Globus pallidus (tissue), 1 donor: ENCODE data around the gene NCKAP5L.
"Not testable (repeated sequence)": the region's sequence is repeated elsewhere in the genome, so short reads cannot be mapped to it uniquely, and the experiment has no call there.

Experiments
- DNase-seq: peaks from one replicate; pipeline ENCODE4 v3.0.0-alpha.2; 2015; ENCODE audit warnings: low spot score

Gene NCKAP5L

DNA sequence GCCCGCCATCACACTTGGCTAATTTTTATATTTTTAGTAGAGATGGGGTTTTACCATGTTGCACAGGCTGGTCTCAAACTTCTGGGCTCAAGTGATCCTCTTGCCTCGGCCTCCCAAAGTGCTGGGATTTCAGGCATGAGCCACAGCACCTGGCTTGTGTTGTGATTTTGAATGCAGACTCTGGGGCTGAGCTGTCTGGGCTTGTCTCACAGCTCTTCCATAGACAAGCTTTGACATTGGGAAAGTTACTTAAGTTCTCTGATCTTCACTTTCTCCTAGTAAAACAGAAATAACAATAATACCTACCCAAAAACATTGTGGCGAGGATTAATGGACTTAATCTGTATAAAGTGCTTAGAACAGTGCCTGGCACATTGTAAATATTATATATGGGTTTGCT is 50.9 kb downstream of the NCKAP5L start:
- no peak for DNase-seq

- DNase-seq, result no peak
Measured at GRCh38 chr12:49776858-49777257, 51.4 kb downstream of the NCKAP5L start.

- peak; percentile 67 for DNase-seq
Measured at GRCh38 chr12:49776413-49776812, 51.8 kb downstream of the NCKAP5L start.

DNA sequence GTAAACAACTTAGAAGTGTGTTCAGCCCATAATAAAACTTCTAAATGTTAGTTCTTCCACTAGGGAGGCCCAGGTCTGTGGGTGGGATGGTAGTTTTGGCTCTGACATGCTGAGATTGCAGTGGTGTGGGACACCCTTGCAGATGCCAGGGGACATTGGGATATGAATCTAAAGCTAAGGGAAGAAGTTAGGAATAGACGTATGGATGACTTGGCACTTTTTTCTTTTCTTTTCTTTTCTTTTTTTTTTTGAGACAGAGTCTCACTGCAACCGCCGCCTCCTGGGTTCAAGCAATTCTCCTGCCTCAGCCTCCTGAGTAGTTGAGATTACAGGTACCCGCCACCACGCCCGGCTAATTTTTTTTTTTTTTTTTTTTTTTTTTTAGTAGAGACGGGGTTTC is 55.1 kb downstream of the NCKAP5L start:
- not testable (repeated sequence) for DNase-seq

DNA sequence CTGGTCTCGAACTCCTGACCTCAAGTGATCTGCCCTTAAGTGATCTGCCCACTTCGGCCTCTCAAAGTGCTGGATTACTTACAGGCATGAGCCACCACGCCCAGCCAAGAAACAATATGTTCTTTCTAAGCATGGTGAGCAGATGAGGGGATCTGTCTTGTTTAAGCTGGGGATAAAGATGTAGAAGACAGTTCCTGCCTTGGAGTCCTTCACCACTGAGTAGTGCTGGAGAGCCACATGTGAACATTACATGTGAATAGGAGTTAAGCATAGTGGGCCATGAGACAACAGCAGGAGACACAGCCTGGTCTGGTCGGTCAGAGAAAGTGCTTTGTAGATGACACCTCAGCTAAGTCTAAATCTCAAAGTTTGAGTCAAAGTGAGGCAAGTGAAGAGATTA is 60.9 kb downstream of the NCKAP5L start:
- DNase-seq, result no peak

DNA sequence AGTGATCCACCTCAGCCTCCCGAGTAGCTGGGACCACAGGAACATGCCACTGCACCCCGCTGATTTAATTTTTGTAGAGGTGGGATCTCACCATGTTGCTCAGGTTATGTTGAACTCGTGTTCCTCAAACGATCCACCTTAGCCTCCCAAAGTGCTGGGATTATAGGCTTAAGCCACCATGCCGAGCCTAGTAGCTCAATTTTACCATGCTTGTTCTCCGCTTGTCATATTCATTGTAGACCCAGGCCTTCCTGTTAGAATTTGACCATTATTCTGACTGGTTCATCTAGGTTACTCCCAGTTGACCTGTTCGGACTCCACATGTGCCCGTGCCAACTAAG is 62.1 kb downstream of the NCKAP5L start:
- DNase-seq, result no peak

GRCh38 chr12:49764126-49764525 is 64.1 kb downstream of the NCKAP5L start:
- no peak for DNase-seq

DNA sequence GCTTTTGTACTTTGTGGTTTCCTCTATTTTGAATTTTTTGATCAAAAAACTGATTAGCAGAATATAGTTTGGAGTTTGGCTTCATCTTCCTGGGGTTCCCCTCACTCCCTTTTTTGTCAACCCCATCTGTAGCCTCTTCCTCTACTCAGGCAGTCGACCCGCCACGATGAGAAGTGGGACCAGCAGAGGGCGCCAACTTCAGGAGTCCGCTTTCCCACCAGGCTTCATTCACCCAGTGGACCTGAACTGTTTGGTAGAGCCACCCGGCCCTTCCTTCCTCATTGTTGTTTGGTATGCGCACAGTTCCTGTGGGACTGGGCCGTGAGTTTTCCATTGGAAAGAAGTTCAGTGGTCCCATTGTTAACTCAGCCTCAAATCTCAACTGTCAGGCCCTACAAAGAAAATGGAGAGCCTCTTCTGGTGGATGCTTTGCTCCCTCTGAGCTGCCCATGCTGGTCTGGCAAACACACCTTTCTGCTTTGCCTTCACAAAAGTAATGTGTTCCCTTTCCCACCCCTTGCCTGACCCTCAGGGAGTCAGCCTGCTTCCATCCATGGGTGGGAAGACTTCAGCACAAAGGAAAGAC is 65.1 kb downstream of the NCKAP5L start:
- DNase-seq, result peak; percentile 37

DNA sequence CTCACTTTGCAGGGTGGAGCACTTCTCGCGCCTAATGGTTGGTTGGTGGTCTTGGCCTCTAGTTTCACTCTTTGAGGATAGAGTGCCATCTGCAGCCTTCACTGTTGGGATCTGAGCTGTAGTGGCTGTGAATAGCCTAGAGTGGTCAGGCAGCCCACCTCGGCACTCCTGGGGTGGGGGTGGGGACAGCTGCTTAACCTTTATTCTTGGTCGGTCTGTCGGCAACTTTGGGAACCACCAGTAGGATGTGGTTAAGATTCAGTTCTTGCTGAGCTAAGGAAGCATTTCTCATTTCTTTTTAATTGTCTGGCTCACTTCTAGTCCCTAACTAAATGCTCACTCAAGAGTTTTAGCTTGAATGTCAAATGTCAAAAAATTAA is 65.8 kb downstream of the NCKAP5L start:
- no peak for DNase-seq

- DNase-seq, result no peak
Measured at GRCh38 chr12:49761677-49762467, 66.3 kb downstream of the NCKAP5L start.

GRCh38 chr12:49750996-49751393 is 77.2 kb downstream of the NCKAP5L start:
- DNase-seq, result no peak

DNA sequence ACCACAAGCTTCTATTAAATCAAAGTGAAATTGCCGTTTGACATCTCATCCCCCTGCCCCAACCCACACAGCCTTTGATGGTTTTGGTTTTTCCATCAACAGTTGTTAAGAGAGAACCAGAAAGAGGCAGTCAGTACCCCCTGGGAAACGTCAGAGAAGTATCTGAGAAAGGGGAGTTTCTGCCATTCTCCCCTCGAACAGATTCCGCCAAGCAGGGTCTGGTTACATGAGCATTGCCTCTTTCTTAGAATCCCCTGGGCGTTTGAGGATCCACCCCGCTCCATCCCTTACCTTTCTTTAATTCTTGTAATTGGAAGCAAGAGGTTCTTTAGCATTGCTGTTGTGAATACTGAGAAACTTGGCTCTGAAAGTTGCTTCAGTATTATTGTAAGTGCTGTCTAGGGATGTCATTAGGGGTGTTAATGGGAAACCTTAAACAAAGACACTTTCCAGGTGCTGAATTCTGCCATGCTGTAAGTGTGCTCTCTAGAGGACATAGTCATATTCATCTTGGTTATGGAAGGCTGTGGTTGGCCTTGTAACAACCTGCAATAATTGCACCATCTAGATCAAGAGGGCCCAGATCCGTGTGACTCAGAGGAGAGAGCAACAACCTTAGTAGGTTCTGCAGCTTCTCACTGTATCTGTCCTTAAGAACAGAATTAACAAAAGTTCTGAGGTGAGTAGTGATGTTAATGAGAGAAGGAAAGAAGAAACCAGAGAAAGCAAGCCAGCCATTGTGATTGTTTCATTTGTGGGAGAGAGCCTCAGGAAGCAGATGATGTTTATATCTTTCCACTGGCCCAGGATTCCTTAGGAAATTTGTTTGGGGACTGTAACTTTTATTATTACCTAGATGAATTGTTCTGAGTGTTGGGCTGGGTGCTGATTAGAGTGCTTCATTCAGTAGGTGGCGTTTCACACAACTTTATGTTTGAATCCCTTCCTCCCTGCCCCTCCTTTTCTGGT is 77.9 kb downstream of the NCKAP5L start:
- DNase-seq, result no peak

DNA sequence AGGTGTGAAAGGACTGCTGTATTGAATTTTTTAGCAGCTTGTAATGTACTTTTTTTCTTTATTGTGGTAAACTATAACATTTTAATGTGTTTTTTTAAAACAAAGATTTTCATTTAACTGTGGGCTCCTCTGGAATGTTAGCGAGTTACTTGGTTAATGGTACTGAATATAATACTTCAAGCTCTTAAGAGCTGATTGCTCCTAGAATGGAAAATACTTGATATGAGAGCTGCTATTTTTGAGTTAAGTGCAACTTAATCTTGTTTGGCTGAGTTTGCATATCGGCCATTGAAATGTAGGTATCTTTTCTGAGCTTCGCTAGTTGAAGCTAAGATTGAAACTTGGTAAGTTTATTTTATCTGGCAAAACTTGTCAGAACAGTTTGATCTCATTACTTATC is 79.4 kb downstream of the NCKAP5L start:
- DNase-seq, result no peak

DNA sequence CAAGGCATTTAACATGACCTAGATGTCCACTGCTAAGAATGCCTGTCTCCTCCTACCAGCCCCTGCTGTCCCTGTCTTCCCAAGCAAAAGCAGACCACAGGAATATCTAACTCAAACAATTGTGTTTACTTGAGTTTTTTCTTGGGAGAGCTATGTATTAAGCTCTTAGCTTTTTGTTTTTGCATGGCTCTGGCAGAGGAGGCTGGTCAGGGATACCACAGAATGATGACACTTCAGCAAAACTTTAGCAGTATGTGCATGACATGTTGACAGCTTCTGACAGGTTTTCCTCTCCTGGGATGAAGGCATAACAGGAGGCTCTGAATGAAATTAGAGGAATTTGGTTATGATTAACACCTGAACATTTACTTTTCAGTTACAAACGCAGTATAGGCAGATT is 79.9 kb downstream of the NCKAP5L start:
- no peak for DNase-seq

DNA sequence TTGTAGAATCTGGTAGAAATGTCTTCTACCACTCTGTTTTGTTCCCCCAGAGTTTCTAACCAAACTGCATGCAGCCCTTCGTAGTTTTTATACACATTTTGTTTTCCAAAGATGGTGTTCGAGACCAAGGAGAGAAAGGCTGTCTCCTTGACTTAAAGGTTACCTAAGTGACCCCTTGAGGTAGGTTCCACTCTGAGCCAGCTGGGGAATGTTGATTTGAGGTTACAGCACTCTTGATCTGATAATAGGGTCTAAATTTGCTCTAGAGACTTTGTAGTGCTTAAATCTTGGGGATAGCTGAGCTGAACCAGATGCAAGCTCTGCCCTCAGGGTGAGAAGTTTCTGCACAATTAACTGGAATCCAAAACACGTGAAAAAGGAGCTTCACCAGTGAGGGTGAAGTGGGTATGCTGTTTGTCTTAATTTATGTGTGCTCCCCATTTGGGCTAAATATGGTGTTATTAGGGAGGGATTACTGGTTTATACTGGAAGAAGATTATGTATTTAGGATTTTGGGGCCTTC is 83.8 kb downstream of the NCKAP5L start:
- no peak for DNase-seq

- peak; percentile 20 for DNase-seq
Measured at GRCh38 chr12:49741882-49742620, 86.2 kb downstream of the NCKAP5L start.
